SU-DHL-6 (cell line): Measurements from ENCODE around the gene TNPO2.

ENCODE experiments used
- H2AFZ ChIP-seq: fragments of 200-600 bp; sonication (generic); 2 replicates; pipeline ENCODE4 v1.6.1; 2014; ENCODE audit warnings: low read depth, mild to moderate bottlenecking, moderate library complexity, mixed read lengths, antibody characterized with exemption, low read length; ENCODE audit not compliant: severe bottlenecking
- H3F3A ChIP-seq: fragments of 200-600 bp; shearing (Covaris generic); 2 replicates; pipeline ENCODE4 v1.6.0; 2016; ENCODE audit warnings: antibody characterized with exemption, mild to moderate bottlenecking; ENCODE audit not compliant: insufficient read depth
- H3K27ac ChIP-seq: fragments of 200-600 bp; sonication (generic); 2 replicates; pipeline ENCODE4 v1.5.1; 2016; ENCODE audit warnings: low read depth, mild to moderate bottlenecking, low read length, moderate library complexity, mixed read lengths
- H3K27me3 ChIP-seq: fragments of 200-600 bp; sonication (generic), shearing (Covaris generic); 2 replicates; pipeline ENCODE4 v1.6.0; 2014; ENCODE audit warnings: mild to moderate bottlenecking, low read length
- H3K36me3 ChIP-seq: fragments of 200-600 bp; sonication (generic); 2 replicates; pipeline ENCODE4 v1.6.1; 2014; ENCODE audit warnings: mild to moderate bottlenecking, low read length, mixed read lengths
- H3K4me2 ChIP-seq: fragments of 300-600, 200-600 bp; shearing (Covaris generic), sonication (generic); 2 replicates; pipeline ENCODE4 v1.6.0; 2014; ENCODE audit warnings: low read length, low read depth, mild to moderate bottlenecking; ENCODE audit not compliant: poor library complexity, severe bottlenecking
- H3K4me3 ChIP-seq: fragments of 200-600 bp; sonication (generic); 2 replicates; pipeline ENCODE4 v1.5.1; 2014; ENCODE audit warnings: antibody characterized with exemption, low read length, mild to moderate bottlenecking, mixed read lengths; ENCODE audit not compliant: insufficient read depth, poor library complexity, severe bottlenecking
- H3K79me2 ChIP-seq: fragments of 200-600 bp; sonication (generic); 2 replicates; pipeline ENCODE4 v1.6.1; 2014; ENCODE audit warnings: mild to moderate bottlenecking, low read length, moderate library complexity; ENCODE audit not compliant: insufficient read depth
- H3K9ac ChIP-seq: fragments of 200-600 bp; sonication (generic); 2 replicates; pipeline ENCODE4 v1.7.0; 2014; ENCODE audit warnings: mild to moderate bottlenecking, low read length
- H3K9me2 ChIP-seq: fragments of 200-600 bp; sonication (generic); replicated peaks from 2 replicates; pipeline ENCODE4 v1.6.1; 2014; ENCODE audit warnings: low read length; ENCODE audit not compliant: insufficient read depth
- H3K9me3 ChIP-seq: fragments of 200-600 bp; sonication (generic); 2 replicates; pipeline ENCODE4 v1.6.1; 2014; ENCODE audit warnings: low read length, mixed read lengths; ENCODE audit not compliant: insufficient read depth
- H4K20me1 ChIP-seq: fragments of 200-600 bp; sonication (generic); 2 replicates; pipeline ENCODE4 v1.6.1; 2014; ENCODE audit warnings: low read depth, mild to moderate bottlenecking, antibody characterized with exemption, low read length, moderate library complexity, mixed read lengths
- EZH2phosphoT487 ChIP-seq: fragments of 200-600 bp; sonication (generic), shearing (Covaris generic); conservative IDR thresholded peaks from 2 replicates; pipeline ENCODE4 v1.6.1; 2018; ENCODE audit warnings: mild to moderate bottlenecking, antibody characterized with exemption, low read length, moderate library complexity, mixed read lengths
- TF ChIP-seq, protein P1 (sequence below): fragments of 200-600 bp; sonication (generic); IDR thresholded peaks from one replicate; pipeline ENCODE4 v1.5.1; 2017; ENCODE audit warnings: antibody characterized with exemption, mild to moderate bottlenecking, low read length, moderate library complexity; ENCODE audit not compliant: insufficient read depth, poor library complexity, severe bottlenecking

TNPO2 gene

DNA sequence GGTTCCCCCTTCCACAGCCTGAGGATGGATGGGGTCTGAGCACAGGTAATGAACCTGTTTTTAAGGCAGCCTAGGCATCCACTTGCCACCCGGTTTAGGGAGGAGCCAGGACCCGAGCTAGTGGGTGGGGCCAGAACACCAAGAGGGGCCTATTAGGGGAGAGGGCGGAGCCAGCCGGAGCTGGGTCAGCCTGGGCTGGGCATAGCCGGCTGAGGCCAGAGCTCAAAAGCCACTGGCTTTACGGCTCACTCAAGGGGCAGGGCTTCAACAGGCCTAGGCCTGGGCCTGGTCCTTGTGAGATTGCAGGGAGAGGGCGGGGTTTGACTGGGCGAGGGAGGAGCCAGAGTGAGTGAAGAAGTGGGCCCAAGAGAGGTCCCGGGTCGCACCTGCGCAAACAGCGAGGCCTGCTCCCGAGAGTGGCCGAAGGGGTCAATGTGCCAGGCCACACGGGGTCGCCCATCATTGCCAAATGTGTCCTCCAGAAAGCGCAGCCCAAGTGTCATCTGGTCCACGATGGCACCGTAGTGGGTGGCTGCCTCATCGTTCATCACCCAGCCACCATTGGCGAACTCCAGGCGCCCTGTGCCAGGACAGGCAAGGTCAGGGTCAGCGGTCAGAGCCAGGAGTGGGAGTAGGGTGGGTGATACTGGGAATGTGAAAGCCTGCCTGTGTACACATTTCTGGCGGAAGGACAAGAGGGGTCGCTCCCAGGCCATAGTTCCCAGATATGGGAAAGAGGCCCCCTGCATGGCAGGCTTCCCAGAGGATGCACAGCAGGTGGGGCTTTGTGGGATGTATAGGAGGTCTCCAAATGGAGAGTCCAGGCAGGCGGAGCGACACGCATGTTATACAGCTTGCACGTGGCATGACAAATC lies 59.1 kb downstream of the TNPO2 start:
- Histone ChIP-seq H3K79me2 (peaks cover 36% of the 10 kb centered on the region), H3K36me3 (no peaks in the 10 kb centered on the region; the same call in 1 of the 2 replicates), H2AFZ (peak overlapping the region; percentile 14), H3K27me3 (no peaks in the 10 kb centered on the region), H3K27ac (peak overlapping the region; percentile 82), H3K9ac (peak overlapping the region; percentile 90), H3F3A (peaks cover 7% of the 10 kb centered on the region; the same call in 1 of the 2 replicates), H3K9me2 (no peaks in the 10 kb centered on the region), H3K4me3 (no peak overlapping the region), H3K4me2 (peak overlapping the region; percentile 66), H4K20me1 (no peaks in the 10 kb centered on the region), H3K9me3 (no peaks in the 10 kb centered on the region)
- no peak for TF ChIP-seq EZH2phosphoT487
- TF ChIP-seq, protein P1, sequence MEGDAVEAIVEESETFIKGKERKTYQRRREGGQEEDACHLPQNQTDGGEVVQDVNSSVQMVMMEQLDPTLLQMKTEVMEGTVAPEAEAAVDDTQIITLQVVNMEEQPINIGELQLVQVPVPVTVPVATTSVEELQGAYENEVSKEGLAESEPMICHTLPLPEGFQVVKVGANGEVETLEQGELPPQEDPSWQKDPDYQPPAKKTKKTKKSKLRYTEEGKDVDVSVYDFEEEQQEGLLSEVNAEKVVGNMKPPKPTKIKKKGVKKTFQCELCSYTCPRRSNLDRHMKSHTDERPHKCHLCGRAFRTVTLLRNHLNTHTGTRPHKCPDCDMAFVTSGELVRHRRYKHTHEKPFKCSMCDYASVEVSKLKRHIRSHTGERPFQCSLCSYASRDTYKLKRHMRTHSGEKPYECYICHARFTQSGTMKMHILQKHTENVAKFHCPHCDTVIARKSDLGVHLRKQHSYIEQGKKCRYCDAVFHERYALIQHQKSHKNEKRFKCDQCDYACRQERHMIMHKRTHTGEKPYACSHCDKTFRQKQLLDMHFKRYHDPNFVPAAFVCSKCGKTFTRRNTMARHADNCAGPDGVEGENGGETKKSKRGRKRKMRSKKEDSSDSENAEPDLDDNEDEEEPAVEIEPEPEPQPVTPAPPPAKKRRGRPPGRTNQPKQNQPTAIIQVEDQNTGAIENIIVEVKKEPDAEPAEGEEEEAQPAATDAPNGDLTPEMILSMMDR: no peak

- H3F3A ChIP-seq: peaks cover 5% of the 10 kb centered on the region; the same call in 1 of the 2 replicates
- H3K27me3 ChIP-seq: no peaks in the 10 kb centered on the region
- H3K79me2 ChIP-seq: peaks cover 11% of the 10 kb centered on the region
- H3K27ac ChIP-seq: no peak overlapping the region
- no peak overlapping the region for H3K4me2 ChIP-seq
- peaks cover 10% of the 10 kb centered on the region; the same call in 1 of the 2 replicates for H3K36me3 ChIP-seq
- H3K9ac ChIP-seq: no peak overlapping the region
- H4K20me1 ChIP-seq: no peaks in the 10 kb centered on the region
- H3K4me3 ChIP-seq: no peak overlapping the region
- no peak for TF ChIP-seq EZH2phosphoT487
- TF ChIP-seq, protein P1: no peak
- H2AFZ ChIP-seq: no peak overlapping the region
- H3K9me2 ChIP-seq: no peaks in the 10 kb centered on the region
- H3K9me3 ChIP-seq: no peaks in the 10 kb centered on the region
Measured at GRCh38 chr19:12660980-12661379, 62.8 kb downstream of the TNPO2 start.

- H3K36me3 ChIP-seq: 0 out of 2 replicates have a peak, but pooled peaks cover 10% of the 10 kb centered on the region
- H3K79me2 ChIP-seq: no peaks in the 10 kb centered on the region
- H3K27ac ChIP-seq: no peak overlapping the region
- no peak for TF ChIP-seq EZH2phosphoT487
- TF ChIP-seq, protein P1: no peak
- no peaks in the 10 kb centered on the region for H3F3A ChIP-seq
- no peaks in the 10 kb centered on the region for H3K27me3 ChIP-seq
- H3K9me2 ChIP-seq: no peaks in the 10 kb centered on the region
- no peak overlapping the region for H3K4me3 ChIP-seq
- no peak overlapping the region for H2AFZ ChIP-seq
- no peaks in the 10 kb centered on the region for H3K9me3 ChIP-seq
- no peak overlapping the region for H3K4me2 ChIP-seq
- H4K20me1 ChIP-seq: no peaks in the 10 kb centered on the region
- H3K9ac ChIP-seq: no peak overlapping the region
Measured at GRCh38 chr19:12657966-12658365, 65.8 kb downstream of the TNPO2 start.
